B cell (primary cell): Measurements from ENCODE around the gene ADK. TPM values are rescaled to one million over a fixed set of nuclear protein-coding genes. Genes with fewer than 3 reads are reported as not detected.
A peak's percentile ranks its signal among the peaks of the same experiment; 100 is the strongest.

ENCODE experiments used
- ATAC-seq: fragments of 200-7000 bp; cut with Tn5 transposase; one replicate; pipeline ENCODE4 v1.10.0; 2021; ENCODE audit warnings: low read depth, mild to moderate bottlenecking, moderate number of reproducible peaks, moderate library complexity
- CTCF ChIA-PET: fragments of 350-600 bp; sonication (Branson Sonifier 250); formaldehyde crosslinking; loops from one replicate; lab custom pipeline; 2021; ENCODE audit warnings: antibody characterized with exemption, inconsistent platforms; lab: Charles Lee
- POLR2A ChIA-PET: fragments of 350-600 bp; sonication (Branson Sonifier 250); formaldehyde crosslinking; loops from one replicate; lab custom pipeline; 2021; ENCODE audit warnings: antibody characterized with exemption; lab: Charles Lee
- DNase-seq: peaks from one replicate; pipeline ENCODE4 v3.0.0; 2013
- H2AFZ ChIP-seq: 2 replicates; pipeline ENCODE4 v1.6.1; 2012; ENCODE audit warnings: mild to moderate bottlenecking, low read depth, low read length; ENCODE audit not compliant: insufficient read depth, poor library complexity, severe bottlenecking
- H3K27ac ChIP-seq, 2 donors: 1 replicate in 1 of 2; 2 replicates in 1 of 2; pipeline ENCODE4 v1.5.1; 2012 to 2013; ENCODE audit warnings: low read length in 2 of 2, mild to moderate bottlenecking in 2 of 2, moderate library complexity in 1 of 2
- H3K27me3 ChIP-seq, 4 experiments: fragments of 200-600 bp in 1 of 4; sonication (generic) in 1 of 4; replicated peaks in 1 of 4; 1 replicate in 2 of 4; 2 replicates in 2 of 4; pipeline versions ENCODE4 v1.6.1 to v1.7.0; 2013 to 2016; ENCODE audit warnings: low read length in 3 of 4, mild to moderate bottlenecking in 2 of 4, mixed read lengths in 1 of 4, moderate library complexity in 1 of 4; ENCODE audit not compliant: insufficient read depth in 4 of 4, control insufficient read depth in 3 of 4; ENCODE audit errors: control extremely low read depth in 1 of 4
- H3K36me3 ChIP-seq, 2 experiments: replicated peaks in 1 of 2; 1 replicate in 1 of 2; 2 replicates in 1 of 2; pipeline versions ENCODE4 v1.6.1 to v1.7.1; 2013; ENCODE audit warnings: low read length in 1 of 2; ENCODE audit not compliant: insufficient read depth in 2 of 2, control insufficient read depth in 1 of 2; ENCODE audit errors: control extremely low read depth in 1 of 2, extremely low read depth in 1 of 2
- H3K4me1 ChIP-seq, 2 donors: fragments of 200-600 bp in 1 of 2; sonication (generic) in 1 of 2; 1 replicate in 1 of 2; 2 replicates in 1 of 2; pipeline versions ENCODE4 v1.5.1 to v1.6.1; 2013 to 2017; ENCODE audit warnings: low read length in 2 of 2; ENCODE audit not compliant: control insufficient read depth in 2 of 2, insufficient read depth in 2 of 2
- H3K4me2 ChIP-seq: replicated peaks from 2 replicates; pipeline ENCODE3; 2012; ENCODE audit warnings: mild to moderate bottlenecking, low read depth, low read length; ENCODE audit not compliant: poor library complexity, severe bottlenecking
- H3K4me3 ChIP-seq, 5 experiments: fragments of 200-600 bp in 1 of 5; sonication (generic) in 1 of 5; 1 replicate in 3 of 5; 2 replicates in 2 of 5; pipeline versions ENCODE4 v1.5.1 to v1.7.0; 2011 to 2016; ENCODE audit warnings: low read length in 4 of 5, mild to moderate bottlenecking in 4 of 5, low read depth in 2 of 5, control low read depth in 1 of 5, moderate library complexity in 1 of 5; ENCODE audit not compliant: insufficient read depth in 1 of 5; ENCODE audit errors: control extremely low read depth in 1 of 5, extremely low read depth in 1 of 5
- H3K79me2 ChIP-seq: fragments of 200-600 bp; sonication (generic); one replicate; pipeline ENCODE4 v1.6.0; 2016; ENCODE audit warnings: low read length; ENCODE audit not compliant: control insufficient read depth, insufficient read depth
- H3K9ac ChIP-seq: fragments of 200-600 bp; sonication (generic); 2 replicates; pipeline ENCODE4 v1.6.1; 2017; ENCODE audit warnings: mild to moderate bottlenecking, low read length, moderate library complexity
- H3K9me3 ChIP-seq, 3 donors: one replicate each; pipeline versions ENCODE4 v1.6.1 to v1.7.1; 2013; ENCODE audit warnings: low read length in 2 of 3; ENCODE audit not compliant: control insufficient read depth in 2 of 3, insufficient read depth in 1 of 3; ENCODE audit errors: control extremely low read depth in 1 of 3
- H4K20me1 ChIP-seq: 2 replicates; pipeline ENCODE4 v1.6.0; 2012; ENCODE audit warnings: mild to moderate bottlenecking, low read length; ENCODE audit not compliant: insufficient read depth, control insufficient read depth, poor library complexity, severe bottlenecking
- H3K27ac Mint-ChIP-seq: one replicate; pipeline ENCODE4 v1.8.0; 2021; ENCODE audit warnings: mixed read lengths
- H3K27me3 Mint-ChIP-seq: one replicate; pipeline ENCODE4 v1.8.0; 2021; ENCODE audit warnings: mixed read lengths
- H3K4me1 Mint-ChIP-seq: one replicate; pipeline ENCODE4 v1.8.0; 2021; ENCODE audit warnings: mixed read lengths
- H3K4me3 Mint-ChIP-seq: one replicate; pipeline ENCODE4 v1.8.0; 2021; ENCODE audit warnings: mixed read lengths
- H3K9me3 Mint-ChIP-seq: one replicate; pipeline ENCODE4 v1.8.0; 2022; ENCODE audit warnings: mixed read lengths; ENCODE audit not compliant: insufficient read depth
- EZH2 ChIP-seq: IDR thresholded peaks from 2 replicates; pipeline ENCODE4 v1.6.1; 2012; ENCODE audit warnings: borderline replicate concordance, low read depth, mild to moderate bottlenecking, moderate library complexity, low read length; ENCODE audit not compliant: insufficient read depth, poor library complexity, severe bottlenecking
- WGBS: methylation state at CpG from one replicate; pipeline ENCODE4 v1.1.5; 2013; ENCODE audit warnings: missing lambda C conversion rate; ENCODE audit not compliant: insufficient coverage; 5-methylcytosine and 5-hydroxymethylcytosine counted together
- intact Hi-C: fragments of 100-400 bp; cut with micrococcal nuclease; formaldehyde crosslinking; loops from one replicate; pipeline ENCODE4 v1.10.0; 2022
- polyA plus RNA-seq: library from polyadenylated mRNA; depleted of rRNA; stranded (reverse); fragments of >200 nt; gene quantifications from 2 replicates; pipeline ENCODE4 v1.2.3, GENCODE V29; 2012
- total RNA-seq, 2 donors: library from RNA; stranded (reverse); fragments of 120-200 nt in 1 of 2; gene quantifications; 1 replicate in 1 of 2; 2 replicates in 1 of 2; pipeline versions ENCODE4 v1.2.3 to v1.2.4, GENCODE V29; 2013 to 2022
- TF ChIP-seq, protein P1 (sequence below): fragments of 200-600 bp; IDR thresholded peaks from one replicate; pipeline ENCODE4 v1.8.0; 2022; ENCODE audit warnings: antibody characterized with exemption, mild to moderate bottlenecking

The ADK gene
- total and polyA plus RNA-seq, 2 donors (not counting 1 experiment from before 2014, with no cell fraction given): 37.2 to 52.6 TPM

DNA sequence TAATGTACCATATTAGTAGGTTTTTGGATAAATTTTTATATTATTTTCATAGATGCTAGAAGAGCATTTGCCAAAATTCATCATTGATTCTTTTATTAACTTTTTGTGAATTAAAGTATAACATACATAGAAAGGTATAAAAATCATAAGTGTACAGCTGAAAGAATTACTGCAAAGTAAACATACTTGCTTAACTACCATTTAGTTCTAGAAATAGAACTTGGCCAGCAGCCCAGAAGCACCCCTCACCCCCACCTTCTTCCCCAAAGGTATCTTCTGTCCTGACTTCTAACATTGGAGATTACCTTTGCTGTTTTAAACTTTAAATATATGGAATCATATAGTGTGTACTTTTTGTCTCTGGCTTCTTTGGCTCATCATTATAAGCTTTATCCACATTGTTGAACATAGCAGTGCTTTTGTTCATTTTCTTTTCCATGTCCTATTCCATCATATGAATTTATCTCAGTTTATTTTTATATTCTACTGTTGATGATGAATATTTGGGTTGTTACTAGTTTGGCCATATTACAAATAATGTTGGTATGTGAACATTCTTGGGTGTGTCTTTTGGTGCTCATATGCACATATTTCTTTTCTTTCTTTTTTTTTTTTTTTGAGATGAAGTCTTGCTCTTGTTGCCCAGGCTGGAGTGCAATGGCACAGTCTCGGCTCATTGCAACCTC lies 142.8 kb downstream of the ADK start:
- CTCF ChIA-PET: no interaction called here
- peaks cover 45% of the 10 kb centered on the region for H3K79me2 ChIP-seq
- peak overlapping the region in 1 of 2 donors; percentile 1 for H3K27ac ChIP-seq
- no peaks in the 10 kb centered on the region for H3K27me3 Mint-ChIP-seq
- ATAC-seq (no peak), DNase-seq (no peak)
- peaks cover 5% of the 10 kb centered on the region in 2 experiments for H3K36me3 ChIP-seq
- H3K4me2 ChIP-seq: no peak overlapping the region
- TF ChIP-seq, protein P1, sequence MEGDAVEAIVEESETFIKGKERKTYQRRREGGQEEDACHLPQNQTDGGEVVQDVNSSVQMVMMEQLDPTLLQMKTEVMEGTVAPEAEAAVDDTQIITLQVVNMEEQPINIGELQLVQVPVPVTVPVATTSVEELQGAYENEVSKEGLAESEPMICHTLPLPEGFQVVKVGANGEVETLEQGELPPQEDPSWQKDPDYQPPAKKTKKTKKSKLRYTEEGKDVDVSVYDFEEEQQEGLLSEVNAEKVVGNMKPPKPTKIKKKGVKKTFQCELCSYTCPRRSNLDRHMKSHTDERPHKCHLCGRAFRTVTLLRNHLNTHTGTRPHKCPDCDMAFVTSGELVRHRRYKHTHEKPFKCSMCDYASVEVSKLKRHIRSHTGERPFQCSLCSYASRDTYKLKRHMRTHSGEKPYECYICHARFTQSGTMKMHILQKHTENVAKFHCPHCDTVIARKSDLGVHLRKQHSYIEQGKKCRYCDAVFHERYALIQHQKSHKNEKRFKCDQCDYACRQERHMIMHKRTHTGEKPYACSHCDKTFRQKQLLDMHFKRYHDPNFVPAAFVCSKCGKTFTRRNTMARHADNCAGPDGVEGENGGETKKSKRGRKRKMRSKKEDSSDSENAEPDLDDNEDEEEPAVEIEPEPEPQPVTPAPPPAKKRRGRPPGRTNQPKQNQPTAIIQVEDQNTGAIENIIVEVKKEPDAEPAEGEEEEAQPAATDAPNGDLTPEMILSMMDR: no peak
- TF ChIP-seq EZH2: no peak
- no peak overlapping the region for H3K9ac ChIP-seq
- H3K27me3 ChIP-seq: no peaks in the 10 kb centered on the region
- POLR2A ChIA-PET: no interaction called here
- no peak overlapping the region for H3K27ac Mint-ChIP-seq
- peaks cover 0 to 3% (median 1%) of the 10 kb centered on the region in 3 donors for H3K9me3 ChIP-seq
- H4K20me1 ChIP-seq: peaks cover 33% of the 10 kb centered on the region
- H3K9me3 Mint-ChIP-seq: no peaks in the 10 kb centered on the region
- H2AFZ ChIP-seq: no peak overlapping the region
- peaks cover 0 to 17% of the 10 kb centered on the region in 2 donors for H3K4me1 ChIP-seq
- no peak overlapping the region for H3K4me3 Mint-ChIP-seq
- intact Hi-C loops: no loop called here
- H3K4me1 Mint-ChIP-seq: peaks cover 26% of the 10 kb centered on the region
- H3K4me3 ChIP-seq: no peak overlapping the region
- no CpG with 5 or more reads among the region's 1 CpG for WGBS

DNA sequence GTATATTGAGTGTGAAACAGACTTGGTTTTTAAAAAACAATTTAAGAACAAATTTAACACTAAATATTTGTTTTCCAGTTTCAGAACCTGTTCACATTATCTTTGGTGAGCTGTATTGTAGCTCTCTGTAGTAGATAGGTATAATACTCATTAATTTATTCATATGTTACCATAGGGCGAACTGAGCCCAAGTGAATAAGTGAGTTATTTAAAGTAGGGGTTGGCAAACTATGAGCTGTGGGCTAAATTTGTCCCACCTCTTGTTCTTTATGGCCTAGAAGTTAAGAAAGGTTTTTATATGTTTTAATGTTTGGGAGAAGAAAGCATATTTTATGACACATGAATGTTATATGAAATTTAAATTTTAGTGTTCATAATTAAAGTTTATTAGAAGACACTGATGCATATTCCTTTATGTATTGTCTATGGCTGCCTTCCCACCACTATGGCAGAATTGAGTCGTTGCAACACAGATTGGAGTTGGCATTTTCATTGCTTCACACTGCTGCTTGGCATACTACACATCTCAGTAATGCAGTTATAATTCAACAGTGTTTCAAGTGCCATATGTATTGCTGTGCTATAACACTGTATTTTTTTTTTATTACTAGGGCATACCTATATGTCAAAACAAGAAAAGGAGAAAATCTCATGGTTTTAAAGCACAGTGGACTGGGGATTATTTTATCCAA lies 146.5 kb downstream of the ADK start:
- Histone ChIP-seq H2AFZ (no peak overlapping the region), H3K9me3 (peaks cover 0 to 3% (median 1%) of the 10 kb centered on the region in 3 donors), H3K4me1 (peaks cover 6 to 18% of the 10 kb centered on the region in 2 donors), H4K20me1 (peaks cover 41% of the 10 kb centered on the region), H3K79me2 (peaks cover 45% of the 10 kb centered on the region), H3K27me3 (no peaks in the 10 kb centered on the region), H3K9ac (no peak overlapping the region), H3K36me3 (peaks cover 2 to 5% of the 10 kb centered on the region in 2 experiments), H3K4me2 (no peak overlapping the region), H3K4me3 (no peak overlapping the region), H3K27ac (no peak overlapping the region)
- H3K4me1 Mint-ChIP-seq: peaks cover 25% of the 10 kb centered on the region
- ChIA-PET POLR2A (no interaction called here), CTCF (interaction anchor here (0.9 to 1.2 kb wide), 2 partner anchors 9 to 11 kb away, joined by 3 read pairs; no protein-coding TSS in a partner anchor)
- no peaks in the 10 kb centered on the region for H3K9me3 Mint-ChIP-seq
- DNase-seq (no peak), ATAC-seq (no peak)
- intact Hi-C loops: no loop called here
- no peaks in the 10 kb centered on the region for H3K27me3 Mint-ChIP-seq
- H3K4me3 Mint-ChIP-seq: no peak overlapping the region
- no peak overlapping the region for H3K27ac Mint-ChIP-seq
- TF ChIP-seq EZH2: no peak
- TF ChIP-seq, protein P1: no peak
- WGBS: no CpG with 5 or more reads among the region's 2 CpGs
